GM19455 (cell line): ENCODE results near the gene CLCNKB.
"Not testable (repeated sequence)": the region's sequence is repeated elsewhere in the genome, so short reads cannot be mapped to it uniquely, and the experiment has no call there.

Experiments used
- ATAC-seq: cut with Tn5 transposase; IDR thresholded peaks from one replicate; pipeline ENCODE4 v1.9.1; 2021; ENCODE audit not compliant: unreplicated experiment

CLCNKB gene

DNA sequence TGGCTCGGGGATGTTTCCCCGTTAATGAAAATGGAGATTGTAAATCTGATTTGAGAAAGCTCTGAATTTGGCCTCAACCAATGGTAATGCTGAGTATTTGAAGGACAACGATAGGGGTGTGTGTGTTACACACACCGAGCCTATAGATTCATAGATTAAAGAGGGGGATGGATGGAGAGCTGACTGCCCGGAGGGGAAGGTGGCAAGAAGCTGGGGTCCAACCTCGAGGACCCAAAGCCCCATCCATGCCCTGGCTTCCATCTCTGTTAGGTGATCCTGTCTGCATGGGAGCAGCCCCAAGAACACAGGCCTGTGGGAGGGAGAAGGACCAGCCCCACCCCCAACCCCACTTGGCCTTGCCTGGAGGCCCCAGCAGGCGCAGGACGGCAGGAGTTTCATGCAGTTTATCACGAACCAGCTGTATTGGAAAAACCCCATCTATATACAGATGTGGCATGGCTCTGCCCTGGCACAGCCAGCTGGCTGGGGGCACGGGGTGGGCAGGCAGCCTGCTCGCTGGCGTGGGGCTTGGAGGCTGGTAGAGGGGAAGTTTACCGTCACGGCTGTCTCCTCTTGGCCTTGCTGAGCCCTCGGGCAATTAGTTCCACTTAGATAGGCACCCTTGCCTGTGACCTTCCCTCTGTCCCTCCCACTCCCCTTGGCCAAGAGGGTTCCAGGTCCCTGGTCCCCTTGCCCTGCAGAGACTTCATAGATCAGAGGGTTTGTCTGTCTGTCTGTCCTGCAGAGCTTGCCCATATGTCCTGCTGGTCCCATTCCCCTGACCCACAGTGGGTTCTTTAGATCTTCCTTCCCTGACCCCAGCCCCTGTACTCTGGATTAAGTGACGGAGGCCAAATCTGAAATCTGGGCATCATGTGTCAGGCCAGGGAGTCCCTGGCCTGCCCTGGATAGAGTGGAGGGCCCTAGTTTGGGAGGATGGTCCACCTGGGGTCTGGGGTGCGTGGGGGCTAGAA lies 28.8 kb upstream of the CLCNKB start:
- ATAC-seq = no peak

DNA sequence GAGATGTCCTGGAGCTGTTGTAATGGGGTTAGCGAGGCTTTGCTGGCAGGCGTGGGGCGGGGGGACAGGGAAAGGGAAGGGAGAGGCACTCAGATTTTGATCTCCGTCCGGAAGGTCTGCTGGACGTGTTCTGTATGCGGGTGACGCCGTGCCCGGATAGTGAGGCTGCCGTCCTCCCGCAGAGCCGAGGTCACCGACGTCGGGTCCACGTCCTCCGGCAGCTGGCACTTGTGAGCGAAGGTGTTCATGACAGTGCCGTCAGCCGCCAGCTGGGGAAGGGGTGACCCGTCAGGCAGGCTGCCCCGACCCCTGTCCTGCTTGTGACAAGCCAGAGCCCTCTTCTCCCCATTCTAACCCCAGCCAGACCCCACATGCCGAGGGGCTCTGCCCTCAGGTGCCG lies 28.1 kb upstream of the CLCNKB start:
- ATAC-seq = no peak

DNA sequence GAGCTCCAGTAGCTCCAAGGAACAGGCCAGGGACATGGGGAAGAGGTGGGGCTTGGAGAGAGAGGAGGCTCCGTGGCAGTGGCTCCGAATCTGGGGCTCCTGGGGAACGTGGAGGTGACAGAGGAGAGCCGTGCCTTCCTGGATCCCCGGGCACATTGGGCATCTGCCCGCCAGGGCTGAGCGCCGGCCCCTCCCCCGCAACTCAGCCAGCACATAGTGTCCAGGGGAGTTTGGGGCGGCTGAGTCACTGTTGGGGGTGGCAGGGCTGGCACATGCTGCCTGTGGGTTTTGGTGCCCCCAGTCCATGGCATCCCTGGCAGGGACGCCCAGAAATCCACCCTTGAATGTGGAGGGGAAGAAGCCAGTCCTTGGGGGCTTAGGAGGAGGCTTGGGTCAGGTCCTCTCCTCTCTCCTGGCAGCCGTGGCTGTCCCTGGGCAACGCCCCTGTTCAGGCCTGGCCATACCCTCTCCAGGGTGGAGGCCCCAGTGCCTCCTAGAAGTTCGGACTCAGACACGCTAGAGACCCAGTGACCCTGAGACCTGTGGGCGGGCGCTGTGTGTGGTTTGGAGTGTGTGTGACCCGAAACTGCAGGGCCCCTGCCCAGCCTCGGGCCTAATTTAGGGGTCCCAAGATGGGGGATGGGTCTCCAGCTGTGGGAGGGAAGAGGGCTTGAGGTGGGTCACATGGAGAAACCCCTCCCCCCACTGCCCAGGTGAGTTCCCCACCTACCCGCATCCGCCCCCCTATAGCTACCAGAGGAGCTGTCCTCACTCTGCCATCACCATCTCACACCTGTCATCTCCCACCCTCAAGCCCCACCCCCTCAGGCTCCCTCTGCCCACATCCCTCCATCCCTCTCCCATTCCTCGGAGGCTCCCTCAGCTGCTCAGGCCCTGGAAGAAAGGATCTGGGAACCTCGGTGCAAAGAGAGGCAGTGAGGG lies 27.4 kb upstream of the CLCNKB start:
- ATAC-seq = no peak

DNA sequence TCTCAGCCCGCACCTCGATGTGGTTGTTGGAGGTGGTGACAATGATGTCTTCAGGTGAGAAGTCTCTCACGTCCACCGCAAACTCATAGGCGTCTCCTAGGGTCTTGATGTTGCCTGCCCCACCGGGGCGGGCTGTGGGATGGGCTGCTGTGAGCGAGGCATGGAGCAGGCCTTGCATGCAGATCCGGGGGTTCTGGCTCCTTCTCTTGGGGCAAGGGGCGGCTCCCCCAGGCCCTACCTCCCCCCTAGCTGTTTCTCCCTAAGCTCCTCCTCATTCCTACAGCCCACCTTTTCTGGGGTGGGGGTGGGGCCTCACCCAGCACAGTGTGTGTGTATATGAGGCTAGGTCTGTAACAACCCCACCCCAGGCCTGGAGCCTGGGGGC lies 26.5 kb upstream of the CLCNKB start:
- no peak for ATAC-seq

DNA sequence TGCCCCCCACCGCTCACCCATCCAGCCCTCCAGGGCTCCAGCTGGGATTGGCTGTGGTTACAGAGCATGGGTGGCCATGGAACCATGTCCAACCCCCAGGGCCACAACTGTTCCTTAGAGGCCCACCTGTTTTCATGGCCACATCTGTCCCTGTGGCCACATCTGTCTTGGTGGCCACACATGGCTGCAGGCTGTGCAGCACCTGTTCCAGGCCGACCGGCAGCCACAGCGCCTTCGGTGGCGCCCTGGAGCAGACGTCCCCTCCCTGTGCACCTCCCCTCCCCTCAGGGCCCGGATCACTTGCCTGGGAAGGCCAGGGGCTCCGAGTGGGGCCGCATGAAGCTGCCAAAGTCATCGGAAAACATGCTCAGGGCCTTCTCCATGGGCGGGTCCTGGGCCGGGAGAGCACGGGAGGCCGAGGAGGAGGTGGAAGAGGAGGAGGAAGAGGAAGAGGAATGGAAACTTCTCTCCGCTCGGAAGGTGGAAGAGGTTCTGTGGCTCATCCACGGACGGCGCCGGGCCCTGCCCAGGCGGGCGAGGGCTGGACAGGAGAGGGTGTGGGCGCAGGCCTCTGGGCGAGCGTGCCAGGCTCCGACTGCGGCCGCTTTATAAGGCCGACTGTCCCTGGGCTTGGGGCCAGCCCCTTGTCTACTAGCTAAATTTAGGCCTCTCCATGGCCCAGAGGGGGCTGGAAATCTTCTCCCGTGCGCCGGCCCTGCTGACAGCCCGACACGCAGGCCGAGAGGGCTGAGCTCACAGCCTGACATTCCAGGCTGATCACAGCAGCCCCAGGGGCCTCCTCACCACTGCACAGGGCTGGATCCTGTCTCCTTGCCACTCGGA lies 25.9 kb upstream of the CLCNKB start, which contains the start of gene HSPB7:
HSPB7 (minus strand) TSS at position 583 of the 843 bp plus-strand sequence; CDS start at position 503, 80 bp downstream.
- ATAC-seq = no peak

DNA sequence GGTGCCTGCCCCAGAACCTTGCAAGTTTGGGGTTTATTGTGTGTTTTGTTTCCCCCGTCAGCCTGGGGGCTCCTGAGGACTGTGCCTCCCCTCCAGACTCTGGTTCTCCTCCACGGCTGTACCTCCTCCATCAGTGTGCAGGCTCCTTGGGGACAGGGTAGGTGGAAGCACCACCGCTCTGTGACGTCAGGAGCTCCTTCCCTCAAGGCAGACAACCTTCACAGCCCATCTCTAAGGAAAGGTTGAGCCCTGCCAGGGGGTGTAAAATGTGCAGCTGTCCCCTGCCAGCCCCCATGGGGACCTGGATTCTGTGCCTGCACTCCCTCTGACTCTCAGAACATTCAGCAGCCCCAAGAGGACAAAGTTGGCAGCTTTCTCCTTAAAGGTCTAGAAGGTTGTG lies 25.3 kb upstream of the CLCNKB start:
- ATAC-seq = no peak

DNA sequence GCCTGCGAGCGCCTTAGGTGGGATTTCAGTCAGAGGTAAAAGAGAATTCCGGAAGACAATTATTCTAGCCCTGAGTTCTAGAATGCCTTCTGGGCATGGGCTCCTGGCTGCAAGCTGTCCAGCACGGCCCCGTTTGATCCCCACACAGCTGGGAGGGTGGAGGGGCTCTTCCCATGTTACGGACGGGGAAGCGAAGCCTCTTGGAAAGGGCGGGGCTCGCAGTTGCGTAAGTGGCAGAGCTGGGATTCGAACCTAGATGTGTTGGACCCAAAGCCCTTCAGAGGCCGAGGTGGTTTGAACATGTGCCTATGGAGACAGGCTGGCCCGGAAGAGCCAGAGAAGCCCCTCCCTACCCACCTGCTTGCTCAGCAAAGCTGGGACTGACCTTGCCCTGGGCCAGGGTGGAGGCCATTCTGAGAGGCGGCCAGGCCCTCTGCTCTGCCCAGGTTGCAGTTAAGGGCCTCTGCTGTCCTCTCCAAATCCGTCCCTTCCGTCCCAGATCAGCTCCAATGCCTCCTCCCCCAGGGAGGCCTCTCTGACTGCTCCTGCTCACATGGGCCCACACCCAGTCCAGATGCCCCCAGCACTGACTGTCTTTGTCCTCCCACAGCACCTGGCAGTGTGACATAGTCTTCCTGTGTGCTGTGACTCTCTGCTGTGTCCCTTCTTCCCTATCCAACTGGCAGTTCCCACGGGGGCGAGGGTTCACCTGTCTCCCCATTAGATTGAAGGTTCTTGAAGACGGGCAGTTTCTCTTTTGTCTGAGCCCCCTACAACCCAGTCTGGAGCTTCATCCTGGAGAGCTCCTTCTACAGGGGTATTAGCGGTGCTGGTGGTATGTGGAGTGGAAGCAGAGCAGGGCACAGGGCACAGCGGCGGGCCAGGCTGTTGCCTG lies 24.6 kb upstream of the CLCNKB start:
- ATAC-seq = no peak

DNA sequence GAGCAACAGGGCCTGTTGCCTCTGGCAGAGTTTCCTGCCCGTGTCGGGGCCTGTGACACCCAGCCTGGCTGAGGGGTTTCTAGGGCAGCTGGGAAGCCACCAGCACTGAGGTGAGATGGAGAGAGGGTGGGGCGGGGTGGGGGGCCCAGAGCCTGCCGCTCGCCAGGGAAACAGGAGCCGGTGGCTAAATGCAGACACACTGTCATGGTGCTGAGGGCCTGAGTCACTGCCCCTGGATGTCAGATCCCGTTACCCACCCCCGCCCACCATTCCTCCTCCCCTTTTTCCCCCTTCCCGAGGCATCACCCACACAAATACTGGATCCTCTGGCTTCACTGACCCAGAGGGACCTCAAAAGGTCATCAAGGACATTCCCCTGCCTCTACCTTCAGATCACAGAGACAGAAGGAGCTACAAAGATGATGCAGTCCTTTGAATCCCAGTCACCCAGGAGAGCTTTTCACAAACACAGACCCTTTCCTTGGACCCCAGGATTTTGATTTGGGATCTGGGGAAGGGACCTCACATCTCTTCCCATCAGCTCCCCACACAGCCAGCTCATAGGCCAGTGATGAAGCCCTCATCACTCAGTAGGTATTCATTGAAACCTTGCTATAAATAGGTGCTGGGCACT lies 23.8 kb upstream of the CLCNKB start:
- ATAC-seq = no peak

DNA sequence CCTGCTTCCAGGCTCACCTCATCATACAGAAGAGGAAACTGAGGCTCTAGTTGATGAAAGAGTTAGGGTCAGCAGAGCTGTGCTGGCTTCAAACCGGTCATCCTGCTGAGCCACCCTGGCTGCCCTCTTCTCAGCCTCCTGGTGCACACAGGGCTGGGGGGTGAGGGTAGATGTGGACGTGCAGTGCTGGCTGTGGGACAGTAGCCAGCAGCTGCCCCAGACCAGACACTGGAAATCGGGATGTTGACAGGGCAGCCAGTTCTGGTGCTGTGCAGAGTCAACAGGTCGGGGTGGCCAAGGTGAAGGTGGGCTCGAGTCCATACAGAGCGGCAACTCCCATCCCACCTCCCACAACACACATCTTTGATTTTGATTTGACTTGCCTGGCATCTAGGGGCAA lies 23.3 kb upstream of the CLCNKB start:
- no peak for ATAC-seq

DNA sequence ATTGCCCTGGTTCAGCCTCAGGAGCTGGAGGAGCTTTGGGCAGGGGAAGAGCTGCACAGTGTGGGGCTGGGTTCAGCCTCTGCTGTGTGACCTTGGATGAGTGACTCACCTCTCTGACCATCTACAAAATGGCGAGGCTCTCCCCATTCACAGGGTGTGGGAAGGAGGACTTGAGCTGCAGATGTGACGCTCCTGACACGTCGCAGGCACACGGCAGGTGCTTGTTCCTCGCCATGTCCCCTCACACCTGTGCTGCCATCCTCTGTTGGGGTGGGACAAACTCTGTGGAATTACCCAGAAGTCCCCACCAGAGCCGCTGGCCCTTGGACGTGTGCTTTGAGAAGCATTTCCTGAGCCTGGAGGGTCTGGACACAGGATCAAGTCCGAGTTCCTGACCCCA lies 22.7 kb upstream of the CLCNKB start:
- ATAC-seq = not testable (repeated sequence)

DNA sequence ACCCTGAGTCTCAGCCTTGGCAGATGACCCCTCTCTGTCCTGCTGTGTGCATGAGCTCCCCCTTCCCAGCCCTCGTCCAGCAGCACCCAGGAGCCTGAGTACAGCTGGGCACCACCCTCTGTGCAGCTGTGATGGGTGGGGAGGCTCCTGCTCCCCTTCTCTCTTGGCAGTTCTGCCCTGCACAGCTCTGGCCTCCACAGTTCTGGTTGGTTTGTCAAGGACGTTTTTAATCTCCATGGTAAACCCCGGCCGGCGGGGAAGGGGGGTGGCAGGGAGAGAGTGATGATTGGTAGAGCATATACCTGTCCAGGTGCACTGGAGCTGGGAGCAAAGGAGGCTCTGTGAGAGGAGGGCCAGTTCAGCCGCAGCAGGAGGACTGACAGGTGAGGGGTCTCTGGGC lies 21.9 kb upstream of the CLCNKB start, which contains the start of gene CLCNKA:
CLCNKA (plus strand) TSS at position 356 of the 400 bp plus-strand sequence. CDS start 584 bp downstream, outside the sequence.
- ATAC-seq = no peak

DNA sequence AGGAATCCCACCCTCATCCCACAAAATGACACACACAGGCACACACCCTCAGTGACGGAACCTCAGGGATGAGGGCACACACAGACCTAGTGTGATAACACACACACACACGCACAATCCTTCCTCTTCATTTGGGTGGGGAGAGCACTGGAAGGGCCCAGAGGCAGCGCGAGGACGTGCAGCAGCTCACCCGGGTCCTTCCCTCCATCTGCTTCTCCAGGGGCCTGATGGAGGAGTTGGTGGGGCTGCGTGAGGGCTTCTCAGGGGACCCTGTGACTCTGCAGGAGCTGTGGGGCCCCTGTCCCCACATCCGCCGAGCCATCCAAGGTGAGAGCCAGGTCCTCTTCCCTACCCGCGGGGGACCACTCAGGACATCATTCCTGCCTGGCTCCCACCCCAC lies 21.2 kb upstream of the CLCNKB start:
- ATAC-seq = no peak

DNA sequence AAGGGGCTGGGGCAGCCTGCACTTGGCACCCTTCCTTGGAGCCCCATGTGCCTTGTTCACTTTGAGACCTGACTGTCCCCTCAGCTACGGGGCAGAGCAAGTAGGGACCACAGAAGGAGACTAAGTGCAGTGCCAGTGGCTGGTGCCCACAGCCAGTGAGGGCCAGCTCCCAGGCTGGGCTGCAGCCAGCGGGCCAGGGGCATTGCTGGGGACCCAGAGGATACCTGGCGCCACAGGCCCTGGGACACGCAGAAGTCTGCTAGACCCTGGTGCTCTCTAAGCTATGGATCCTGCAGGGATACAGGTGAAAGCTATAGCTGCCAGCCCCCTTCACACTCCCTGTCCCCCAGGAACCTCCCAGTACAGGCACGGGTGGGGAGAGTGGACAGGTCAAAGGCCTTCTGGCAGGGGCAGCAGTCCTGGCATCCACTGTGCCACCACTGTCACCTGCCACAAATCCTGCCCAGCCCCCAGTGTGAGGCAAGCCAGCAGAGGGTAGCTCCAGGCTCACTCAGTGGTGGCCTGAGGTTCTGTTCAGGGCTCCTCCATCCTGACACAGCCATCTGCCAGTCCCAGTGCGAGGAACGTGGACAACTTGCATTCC lies 20.4 kb upstream of the CLCNKB start:
- ATAC-seq = no peak

DNA sequence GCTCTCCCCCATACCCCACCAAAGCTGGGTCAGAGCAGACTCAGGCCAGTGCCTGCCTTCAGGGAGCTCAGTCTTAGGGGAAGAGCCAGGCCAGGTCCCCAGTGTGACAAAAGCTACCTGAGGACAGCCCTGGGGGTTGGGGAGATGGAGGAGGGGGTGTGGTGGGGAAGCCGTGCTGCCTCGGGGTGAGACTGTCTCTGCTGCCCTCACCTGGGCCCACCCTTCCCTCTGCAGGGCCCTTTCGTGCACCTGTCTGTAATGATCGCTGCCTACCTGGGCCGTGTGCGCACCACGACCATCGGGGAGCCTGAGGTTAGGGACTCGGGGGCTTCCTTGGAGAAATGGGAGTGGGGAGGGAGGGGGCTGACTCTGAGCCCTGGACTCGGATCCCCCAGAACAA lies 17.3 kb upstream of the CLCNKB start:
- not testable (repeated sequence) for ATAC-seq

DNA sequence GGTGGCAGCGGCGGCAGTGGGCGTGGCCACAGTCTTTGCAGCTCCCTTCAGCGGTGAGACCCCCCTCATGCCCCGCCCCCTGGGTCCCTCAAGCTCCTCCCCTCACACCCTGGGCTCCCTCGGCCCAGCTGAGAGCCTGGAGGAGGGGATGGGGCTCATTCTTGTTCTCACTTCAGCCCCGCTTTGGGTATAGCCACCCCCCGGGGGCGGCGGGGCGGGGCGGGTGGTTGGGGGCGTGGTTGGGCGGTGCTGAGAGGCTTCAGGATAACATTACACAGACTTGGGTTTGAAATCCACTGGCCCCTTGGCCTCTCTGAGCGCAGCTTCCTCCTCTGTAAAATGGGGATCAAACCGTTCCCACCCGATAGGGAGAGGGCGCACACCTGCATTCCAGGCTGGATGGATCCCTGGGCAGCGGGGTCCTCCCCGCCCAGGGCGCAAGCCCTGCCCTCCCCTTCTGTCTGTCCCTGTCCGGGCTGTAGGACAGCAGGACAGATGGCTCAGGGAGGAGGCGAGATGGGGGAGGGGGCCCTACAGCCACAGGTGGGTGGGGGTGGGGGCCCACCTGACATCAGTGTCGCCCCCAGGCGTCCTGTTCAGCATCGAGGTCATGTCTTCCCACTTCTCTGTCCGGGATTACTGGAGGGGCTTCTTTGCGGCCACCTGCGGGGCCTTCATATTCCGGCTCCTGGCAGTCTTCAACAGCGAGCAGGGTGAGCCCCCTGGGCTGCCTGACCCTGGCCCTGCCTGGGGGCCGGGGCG lies 16.7 kb upstream of the CLCNKB start:
- ATAC-seq = no peak

DNA sequence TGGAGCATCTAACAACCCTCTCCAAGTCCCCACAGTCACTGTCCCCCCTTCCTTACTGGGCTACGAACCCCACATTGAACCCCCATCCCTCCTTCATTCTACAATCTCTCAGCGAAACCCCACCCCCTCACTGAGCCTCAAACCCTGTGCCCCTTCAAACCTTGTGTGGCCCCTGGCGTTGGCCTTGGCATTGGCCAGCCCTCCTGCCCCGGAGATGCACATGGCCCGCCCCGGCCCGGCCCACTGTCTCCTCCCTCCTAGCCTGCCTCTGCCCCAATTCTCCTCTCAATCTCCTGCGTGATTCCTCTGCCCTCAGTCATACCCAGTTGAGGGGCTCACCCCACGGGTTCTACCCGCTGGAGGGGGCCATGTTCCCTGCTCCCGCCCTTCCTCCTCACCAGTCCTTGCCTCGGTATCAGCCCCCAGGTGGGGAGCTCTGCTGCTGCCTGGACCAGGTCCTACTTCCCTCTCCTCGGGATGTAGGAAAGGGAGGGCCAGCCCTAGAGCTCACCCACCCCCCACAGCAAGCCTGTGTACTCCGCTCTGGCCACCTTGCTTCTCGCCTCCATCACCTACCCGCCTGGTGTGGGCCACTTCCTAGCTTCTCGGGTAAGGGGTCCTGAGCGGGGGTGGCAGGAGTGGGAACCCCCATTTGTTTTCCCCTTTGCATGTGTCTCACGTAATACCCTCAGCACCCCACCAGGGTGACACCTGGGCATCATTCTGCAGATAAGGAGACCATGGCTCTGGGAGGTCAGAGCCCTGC lies 15.2 kb upstream of the CLCNKB start:
- no peak for ATAC-seq

DNA sequence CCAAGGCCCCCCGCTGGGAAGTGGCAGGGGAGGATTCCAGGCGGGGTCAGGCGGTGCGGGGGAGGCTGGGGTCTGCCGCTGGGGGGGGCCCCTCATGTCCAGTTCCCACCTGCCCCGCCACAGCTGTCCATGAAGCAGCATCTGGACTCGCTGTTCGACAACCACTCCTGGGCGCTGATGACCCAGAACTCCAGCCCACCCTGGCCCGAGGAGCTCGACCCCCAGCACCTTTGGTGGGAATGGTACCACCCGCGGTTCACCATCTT lies 14.6 kb upstream of the CLCNKB start:
- ATAC-seq = not testable (repeated sequence)
